ENCODE measurements around the gene RPRD1A. TPM values are rescaled to one million over a fixed set of nuclear protein-coding genes. Genes with fewer than 3 reads are reported as not detected.

Gene RPRD1A
- total RNA-seq, 3 donors from 2014 or later = 51.5 to 76.8 (median 59.3) TPM

DNA sequence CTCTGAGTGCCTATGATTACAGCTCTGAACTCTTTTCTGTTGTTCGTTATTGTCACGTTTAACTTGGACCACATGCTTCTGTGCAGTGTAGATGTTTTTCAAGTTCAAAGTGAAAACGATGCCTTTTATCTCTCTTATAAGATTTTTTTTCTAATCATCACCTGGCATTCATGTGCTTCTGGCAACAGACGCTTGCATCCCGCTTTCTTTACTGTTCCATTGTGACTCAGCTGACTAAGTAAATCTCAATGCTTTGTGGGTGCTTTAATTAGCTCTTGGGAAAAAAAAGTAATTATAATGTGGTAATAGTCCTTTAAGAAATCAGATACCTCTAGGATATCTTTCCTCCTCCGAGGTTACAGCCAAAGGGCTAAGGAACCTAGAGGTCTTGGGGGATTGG, 126.1 kb downstream of the RPRD1A start:
- H3K9me3 ChIP-seq = no peaks in the 10 kb centered on the region
- no peak for DNase-seq (ENCODE audit: low spot score in 2 of 2)
- no peaks in the 10 kb centered on the region for H3K27me3 ChIP-seq
- H3K36me3 ChIP-seq = no peaks in the 10 kb centered on the region
- H3K4me3 ChIP-seq = no peak overlapping the region
- H3K27ac ChIP-seq = no peak overlapping the region
- intact Hi-C loops (cut with DNase I; ENCODE audit: low total_unique reads) = no loop called here
- H3K4me1 ChIP-seq = no peaks in the 10 kb centered on the region
- TF ChIP-seq POLR2AphosphoS5 (IDR thresholded peaks at IDR 0.05) (no peak), POLR2A (IDR thresholded peaks at IDR 0.05) (no peak)
- TF ChIP-seq, protein P1, sequence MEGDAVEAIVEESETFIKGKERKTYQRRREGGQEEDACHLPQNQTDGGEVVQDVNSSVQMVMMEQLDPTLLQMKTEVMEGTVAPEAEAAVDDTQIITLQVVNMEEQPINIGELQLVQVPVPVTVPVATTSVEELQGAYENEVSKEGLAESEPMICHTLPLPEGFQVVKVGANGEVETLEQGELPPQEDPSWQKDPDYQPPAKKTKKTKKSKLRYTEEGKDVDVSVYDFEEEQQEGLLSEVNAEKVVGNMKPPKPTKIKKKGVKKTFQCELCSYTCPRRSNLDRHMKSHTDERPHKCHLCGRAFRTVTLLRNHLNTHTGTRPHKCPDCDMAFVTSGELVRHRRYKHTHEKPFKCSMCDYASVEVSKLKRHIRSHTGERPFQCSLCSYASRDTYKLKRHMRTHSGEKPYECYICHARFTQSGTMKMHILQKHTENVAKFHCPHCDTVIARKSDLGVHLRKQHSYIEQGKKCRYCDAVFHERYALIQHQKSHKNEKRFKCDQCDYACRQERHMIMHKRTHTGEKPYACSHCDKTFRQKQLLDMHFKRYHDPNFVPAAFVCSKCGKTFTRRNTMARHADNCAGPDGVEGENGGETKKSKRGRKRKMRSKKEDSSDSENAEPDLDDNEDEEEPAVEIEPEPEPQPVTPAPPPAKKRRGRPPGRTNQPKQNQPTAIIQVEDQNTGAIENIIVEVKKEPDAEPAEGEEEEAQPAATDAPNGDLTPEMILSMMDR (IDR thresholded peaks at IDR 0.05) = no peak

Other genes starting within 250 kb of the RPRD1A start
- gene SLC39A6, start 61.8 kb upstream of the RPRD1A start, total RNA-seq = 100 to 1,000 TPM in 2 of 3 donors, 10 to 100 TPM in 1; 44.8 to 502 (median 235) TPM
- gene ELP2, start 62.3 kb upstream of the RPRD1A start, total RNA-seq = 100 to 1,000 TPM in 2 of 3 donors, 10 to 100 TPM in 1; 66.9 to 165 (median 139) TPM
- gene MOCOS, start 119.9 kb upstream of the RPRD1A start, total RNA-seq = 1 to 10 TPM; 5.2 to 9.7 (median 9.1) TPM
- 10 to 100 TPM in 2 of 3 donors, 1 to 10 TPM in 1; 1.9 to 13.1 (median 13.0) TPM for gene FHOD3, start 230.2 kb upstream of the RPRD1A start, total RNA-seq

Data from breast epithelium (tissue), 4 donors.